GM19397 (cell line): ENCODE data around the gene CDKN2C.
"Not testable (repeated sequence)": the region's sequence is repeated elsewhere in the genome, so short reads cannot be mapped to it uniquely, and the experiment has no call there.

ENCODE experiments used
- ATAC-seq: cut with Tn5 transposase; IDR thresholded peaks from one replicate; pipeline ENCODE4 v1.9.1; 2021; ENCODE audit warnings: mild to moderate bottlenecking, moderate library complexity; ENCODE audit not compliant: unreplicated experiment

CDKN2C gene

GRCh38 chr1:50978144-50978851 is 8.3 kb downstream of the CDKN2C start:
- peak; percentile 51 for ATAC-seq

- ATAC-seq: no peak
Measured at GRCh38 chr1:50978852-50979781, 9.1 kb downstream of the CDKN2C start.

GRCh38 chr1:50979937-50980336 is 9.9 kb downstream of the CDKN2C start:
- no peak for ATAC-seq

- ATAC-seq: no peak
Measured at GRCh38 chr1:50980505-50980904, 10.5 kb downstream of the CDKN2C start.

- ATAC-seq: no peak
Measured at GRCh38 chr1:50981741-50982140, 11.7 kb downstream of the CDKN2C start.

- ATAC-seq: no peak
Measured at GRCh38 chr1:50982611-50983010, 12.6 kb downstream of the CDKN2C start.

GRCh38 chr1:50983219-50983802 is 13.3 kb downstream of the CDKN2C start:
- no peak for ATAC-seq

GRCh38 chr1:50985094-50985493 is 15.0 kb downstream of the CDKN2C start:
- no peak for ATAC-seq

GRCh38 chr1:50986653-50987052 is 16.6 kb downstream of the CDKN2C start:
- ATAC-seq: no peak

- ATAC-seq: no peak
Measured at GRCh38 chr1:50989694-50990093, 19.6 kb downstream of the CDKN2C start.

- no peak for ATAC-seq
Measured at GRCh38 chr1:50992532-50993318, 22.7 kb downstream of the CDKN2C start.

GRCh38 chr1:50993645-50994044 is 23.6 kb downstream of the CDKN2C start:
- ATAC-seq: no peak

GRCh38 chr1:50994997-50995396 is 25.0 kb downstream of the CDKN2C start:
- ATAC-seq: no peak

GRCh38 chr1:50995651-50996050 is 25.6 kb downstream of the CDKN2C start:
- ATAC-seq: no peak

- no peak for ATAC-seq
Measured at GRCh38 chr1:50996083-50996482, 26.0 kb downstream of the CDKN2C start.

GRCh38 chr1:50999375-50999774 is 29.3 kb downstream of the CDKN2C start:
- not testable (repeated sequence) for ATAC-seq

GRCh38 chr1:51000160-51000559 is 30.1 kb downstream of the CDKN2C start:
- ATAC-seq: peak; percentile 80

- peak; percentile 30 for ATAC-seq
Measured at GRCh38 chr1:51000651-51001050, 30.6 kb downstream of the CDKN2C start.

GRCh38 chr1:51002516-51002915 is 32.5 kb downstream of the CDKN2C start:
- no peak for ATAC-seq

- not testable (repeated sequence) for ATAC-seq
Measured at GRCh38 chr1:51005549-51005948, 35.5 kb downstream of the CDKN2C start.

- ATAC-seq: no peak
Measured at GRCh38 chr1:51009381-51009780, 39.3 kb downstream of the CDKN2C start.
